Activated CD8-positive, alpha-beta memory T cell treated with anti-CD3 and anti-CD28 coated beads for 4 hours (primary cell): Measurements from ENCODE around the gene CLIC6.

Source experiments
- DNase-seq, 2 donors: peaks; one replicate each; pipeline ENCODE4 v3.0.0-alpha.2; 2020; ENCODE audit warnings: low read depth in 2 of 2

Gene CLIC6

GRCh38 chr21:34766862-34767261 is 98.1 kb downstream of the CLIC6 start:
- no peak for DNase-seq
